Heart left ventricle (tissue), 13 donors: Measurements from ENCODE around the gene GRIN1.

Experiments
- POLR2A ChIP-seq, 2 donors: fragments of 450-650 bp; IDR thresholded peaks; one replicate each; pipeline ENCODE4 v1.6.1; 2017; ENCODE audit warnings: antibody characterized with exemption in 2 of 2, mild to moderate bottlenecking in 2 of 2, moderate library complexity in 2 of 2
- TF ChIP-seq, protein P1 (sequence below), 12 donors: fragments of 200-600 bp; sonication (generic) in 4 of 12; IDR thresholded peaks; one replicate each; pipeline versions ENCODE4 v1.5.0 to v1.8.0; 2018 to 2022; ENCODE audit warnings: antibody characterized with exemption in 12 of 12, mild to moderate bottlenecking in 5 of 12
- donor health status: ischemic (EF 13 %, LVEDD 7.1; RV severe dilation, severe dysfunction).
- donor health status: DM: no; HTN: yes; CAD: no.
- donor health status: DM: no; HTN: no; CAD: no.
- donor health status: ischemic (EF 25% LVEDD 6.9; RV normal size, moderate dysfunction).
- donor health status: ischemic (EF 25% LVEDD 5.7; RV mildly dilated, moderate dysfunction).
- donor health status: ischemic (EF 35%, LVEDD 5.7; RV mildly dilated, moderate dysfunction).
- donor health status: nonischemic (EF 11% LVEDD 7.7; RV severe dilation, severe dysfunction).
- donor health status: DM: yes; HTN: yes; CAD: no.
- donor health status: PGD.
- donor health status: ischemic (EF 29% LVEDD 5.4; RV normal size, mild dysfunction).
- donor health status: nonischemic (EF 23%, LVEDD 6.1; RV moderate dilation, normal function).

DNA sequence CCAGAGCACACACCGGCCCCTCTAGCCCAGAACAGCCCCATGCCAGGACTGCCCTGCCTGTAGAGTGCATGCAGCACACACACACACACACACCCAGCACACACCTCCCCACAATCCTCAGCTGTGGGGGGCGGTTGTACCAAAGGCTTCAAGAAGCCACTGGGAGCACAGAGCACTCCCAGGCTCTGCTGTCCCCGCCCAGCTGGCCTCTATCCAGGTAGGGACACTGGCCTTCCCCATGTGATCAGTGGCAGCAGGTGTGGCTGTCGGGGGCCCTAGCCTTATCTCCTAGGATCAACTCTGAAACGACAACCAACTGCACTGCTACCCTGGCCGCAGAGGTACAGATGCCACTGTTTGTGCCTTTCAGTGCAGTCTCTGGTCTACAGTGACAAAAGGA, 47.4 kb downstream of the GRIN1 start:
- TF ChIP-seq, protein P1, sequence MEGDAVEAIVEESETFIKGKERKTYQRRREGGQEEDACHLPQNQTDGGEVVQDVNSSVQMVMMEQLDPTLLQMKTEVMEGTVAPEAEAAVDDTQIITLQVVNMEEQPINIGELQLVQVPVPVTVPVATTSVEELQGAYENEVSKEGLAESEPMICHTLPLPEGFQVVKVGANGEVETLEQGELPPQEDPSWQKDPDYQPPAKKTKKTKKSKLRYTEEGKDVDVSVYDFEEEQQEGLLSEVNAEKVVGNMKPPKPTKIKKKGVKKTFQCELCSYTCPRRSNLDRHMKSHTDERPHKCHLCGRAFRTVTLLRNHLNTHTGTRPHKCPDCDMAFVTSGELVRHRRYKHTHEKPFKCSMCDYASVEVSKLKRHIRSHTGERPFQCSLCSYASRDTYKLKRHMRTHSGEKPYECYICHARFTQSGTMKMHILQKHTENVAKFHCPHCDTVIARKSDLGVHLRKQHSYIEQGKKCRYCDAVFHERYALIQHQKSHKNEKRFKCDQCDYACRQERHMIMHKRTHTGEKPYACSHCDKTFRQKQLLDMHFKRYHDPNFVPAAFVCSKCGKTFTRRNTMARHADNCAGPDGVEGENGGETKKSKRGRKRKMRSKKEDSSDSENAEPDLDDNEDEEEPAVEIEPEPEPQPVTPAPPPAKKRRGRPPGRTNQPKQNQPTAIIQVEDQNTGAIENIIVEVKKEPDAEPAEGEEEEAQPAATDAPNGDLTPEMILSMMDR (IDR thresholded peaks at IDR 0.05), result no peak
- TF ChIP-seq POLR2A (IDR thresholded peaks at IDR 0.05), result no peak
